ENCODE measurements around the gene INTS1. TPM values are rescaled to one million over a fixed set of nuclear protein-coding genes. Genes with fewer than 3 reads are reported as not detected.
"Not testable (repeated sequence)": the region's sequence is repeated elsewhere in the genome, so short reads cannot be mapped to it uniquely, and the experiment has no call there.

INTS1 gene
- total RNA-seq, 2 donors from 2014 or later = 84.6 to 85.0 TPM

GRCh38 chr7:1455955-1456354, 48.2 kb downstream of the INTS1 start:
- Mint-ChIP-seq H3K36me3 (no peaks in the 10 kb centered on the region), H3K27ac (no peak overlapping the region), H3K9me3 (no peaks in the 10 kb centered on the region)
- DNase-seq (ENCODE audit: low spot score in 2 of 2) = no peak
- ATAC-seq = no peak

GRCh38 chr7:1455241-1455939, 48.8 kb downstream of the INTS1 start:
- no peak for DNase-seq (ENCODE audit: low spot score in 2 of 2)
- ATAC-seq = no peak
- H3K36me3 Mint-ChIP-seq = no peaks in the 10 kb centered on the region
- H3K27ac Mint-ChIP-seq = no peak overlapping the region
- H3K9me3 Mint-ChIP-seq = no peaks in the 10 kb centered on the region

- no peak overlapping the region for H3K27ac Mint-ChIP-seq
- no peak for DNase-seq (ENCODE audit: low spot score in 2 of 2)
- no peak for ATAC-seq
- H3K36me3 Mint-ChIP-seq = no peaks in the 10 kb centered on the region
- no peaks in the 10 kb centered on the region for H3K9me3 Mint-ChIP-seq
These were observed 49.6 kb downstream of the INTS1 start for GRCh38 chr7:1454542-1454941.

DNA sequence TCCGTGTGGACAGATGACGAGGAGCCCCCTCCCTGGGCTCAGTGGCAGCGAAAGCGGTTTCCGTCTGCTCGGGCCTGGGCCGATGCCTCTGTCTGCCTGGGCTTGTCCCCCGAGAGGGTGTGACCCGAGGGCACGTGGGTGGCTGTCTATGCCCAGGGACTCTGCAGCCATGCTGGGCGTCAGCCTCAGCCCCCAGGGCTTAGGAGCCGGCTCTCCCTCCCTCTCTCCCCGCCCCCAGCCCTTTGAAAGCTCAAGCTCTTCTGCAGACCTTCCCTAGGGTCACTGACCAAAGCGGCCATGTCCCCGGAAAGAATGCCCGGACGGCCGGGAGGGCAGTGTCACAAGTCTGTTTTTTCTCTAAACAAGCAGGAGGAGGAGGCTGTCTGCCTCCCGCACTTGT, 52.0 kb downstream of the INTS1 start:
- ATAC-seq (no peak), DNase-seq (ENCODE audit: low spot score in 2 of 2) (no peak)
- no peak overlapping the region for H3K27ac Mint-ChIP-seq
- no peaks in the 10 kb centered on the region for H3K9me3 Mint-ChIP-seq
- no peaks in the 10 kb centered on the region for H3K36me3 Mint-ChIP-seq

GRCh38 chr7:1450987-1451386, 53.2 kb downstream of the INTS1 start:
- ATAC-seq (no peak), DNase-seq (ENCODE audit: low spot score in 2 of 2) (no peak)
- Mint-ChIP-seq H3K27ac (no peak overlapping the region), H3K9me3 (no peaks in the 10 kb centered on the region), H3K36me3 (no peaks in the 10 kb centered on the region)

GRCh38 chr7:1450431-1450830, 53.8 kb downstream of the INTS1 start:
- peak overlapping the region; percentile 56 to 60 for H3K27ac Mint-ChIP-seq
- no peaks in the 10 kb centered on the region for H3K9me3 Mint-ChIP-seq
- no peak for DNase-seq (ENCODE audit: low spot score in 2 of 2)
- no peaks in the 10 kb centered on the region for H3K36me3 Mint-ChIP-seq
- no peak for ATAC-seq

GRCh38 chr7:1449951-1450350, 54.2 kb downstream of the INTS1 start:
- DNase-seq (ENCODE audit: low spot score in 2 of 2) (no peak), ATAC-seq (no peak)
- peak overlapping the region; percentile 56 to 60 for H3K27ac Mint-ChIP-seq
- no peaks in the 10 kb centered on the region for H3K9me3 Mint-ChIP-seq
- H3K36me3 Mint-ChIP-seq = no peaks in the 10 kb centered on the region

GRCh38 chr7:1449501-1449900, 54.7 kb downstream of the INTS1 start:
- ATAC-seq (no peak), DNase-seq (ENCODE audit: low spot score in 2 of 2) (no peak)
- Mint-ChIP-seq H3K9me3 (no peaks in the 10 kb centered on the region), H3K27ac (no peak overlapping the region), H3K36me3 (no peaks in the 10 kb centered on the region)

DNA sequence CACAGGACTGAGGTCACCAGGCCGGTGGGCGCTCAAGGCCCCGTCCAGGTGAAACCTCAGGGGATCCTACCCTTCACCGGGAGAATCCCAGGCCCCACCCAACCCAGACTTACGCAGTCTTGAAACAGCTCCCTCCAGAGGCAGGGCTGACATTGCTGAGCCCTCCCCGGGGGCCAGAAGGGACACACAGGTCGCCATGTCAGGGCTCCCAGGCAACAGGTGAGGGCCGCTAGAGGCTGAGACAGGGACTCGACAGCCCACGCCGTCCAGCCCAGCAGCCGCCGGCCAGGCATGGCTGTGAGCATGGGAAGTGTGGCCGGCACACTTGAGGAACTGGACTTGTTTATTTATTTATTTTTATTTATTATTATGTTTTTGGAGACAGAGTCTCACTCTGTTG, 55.2 kb downstream of the INTS1 start:
- no peak for ATAC-seq
- no peaks in the 10 kb centered on the region for H3K9me3 Mint-ChIP-seq
- no peak for DNase-seq (ENCODE audit: low spot score in 2 of 2)
- H3K27ac Mint-ChIP-seq = no peak overlapping the region
- H3K36me3 Mint-ChIP-seq = no peaks in the 10 kb centered on the region

DNA sequence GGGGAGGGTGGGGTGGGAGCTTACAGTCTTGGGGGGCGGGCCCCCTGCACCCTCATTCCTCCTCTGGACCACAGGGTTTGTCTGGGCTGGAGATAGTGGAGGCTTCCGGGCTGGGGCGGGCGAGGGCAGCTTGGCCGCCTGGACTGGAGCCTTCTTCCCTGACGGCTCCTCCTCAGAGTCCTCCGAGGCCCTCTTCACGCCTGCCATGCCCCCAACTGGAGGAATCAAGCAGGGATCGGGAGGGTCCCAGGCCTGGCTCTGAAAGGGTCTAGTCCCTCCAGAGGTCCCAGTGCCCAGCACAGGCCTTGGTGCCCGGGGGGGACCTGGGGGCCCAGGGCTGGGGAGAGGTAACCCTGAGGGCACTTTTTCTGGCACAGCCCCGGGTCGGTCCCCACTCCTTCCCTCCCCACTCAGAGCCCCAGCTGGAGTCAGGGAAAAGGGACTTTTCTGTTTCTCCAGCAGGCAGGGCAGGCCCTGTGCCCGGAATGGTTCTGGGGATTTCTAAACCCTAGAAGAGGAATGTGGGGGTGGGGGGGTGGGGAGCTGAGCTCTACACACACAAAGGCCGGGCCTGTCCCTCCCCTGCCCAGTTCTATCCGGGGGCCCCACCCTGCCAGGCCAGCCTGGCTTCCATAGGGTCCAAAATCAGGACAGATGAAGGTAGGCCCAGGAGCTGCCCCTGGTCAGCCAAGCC, 56.5 kb downstream of the INTS1 start:
- H3K9me3 Mint-ChIP-seq = no peaks in the 10 kb centered on the region
- H3K36me3 Mint-ChIP-seq = no peaks in the 10 kb centered on the region
- ATAC-seq = no peak
- DNase-seq (ENCODE audit: low spot score in 2 of 2) = no peak
- H3K27ac Mint-ChIP-seq = no peak overlapping the region

DNA sequence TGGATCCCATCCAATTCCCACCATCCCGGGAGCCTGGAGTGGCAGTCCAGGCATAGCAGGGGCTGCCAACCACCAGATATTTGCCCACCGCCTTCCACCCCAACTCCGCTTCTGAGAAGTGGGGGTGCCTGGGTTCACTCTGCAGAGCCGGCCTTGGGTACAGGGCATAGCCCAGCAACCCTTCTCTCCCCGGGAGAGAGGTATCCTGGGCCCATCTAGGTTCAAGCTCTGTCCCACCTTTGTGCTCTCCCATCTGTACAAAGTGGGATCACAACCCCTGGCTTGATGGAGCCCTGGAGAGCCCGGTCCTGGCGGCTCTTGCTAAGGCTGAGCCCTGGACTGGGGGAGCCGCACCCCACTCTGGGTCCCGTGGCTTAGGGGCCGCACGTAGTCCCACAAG, 57.1 kb downstream of the INTS1 start:
- Mint-ChIP-seq H3K36me3 (no peaks in the 10 kb centered on the region), H3K9me3 (no peaks in the 10 kb centered on the region), H3K27ac (no peak overlapping the region)
- no peak for DNase-seq (ENCODE audit: low spot score in 2 of 2)
- ATAC-seq = peak in 1 of 2 donors; percentile 47

DNA sequence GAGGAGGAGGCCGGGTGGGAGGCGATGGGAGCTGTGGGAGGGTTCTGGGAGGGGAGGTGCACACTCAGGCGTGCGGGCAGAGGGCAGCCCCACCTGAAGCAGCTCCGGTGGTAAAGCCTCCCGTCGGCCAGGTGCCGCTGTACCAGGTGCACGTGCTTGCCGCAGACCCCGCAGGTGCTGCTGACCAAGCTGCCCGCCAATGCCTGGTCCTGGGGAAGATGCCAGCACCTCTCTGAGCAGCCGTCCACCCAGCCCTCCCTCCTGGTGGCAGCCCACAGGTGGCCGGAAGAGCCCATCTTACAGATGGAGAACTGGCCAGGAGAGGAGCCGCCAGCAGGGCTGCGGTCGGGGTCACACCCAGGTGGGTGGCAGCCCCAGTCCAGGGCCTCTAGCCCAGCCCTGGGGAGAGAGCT, 57.6 kb downstream of the INTS1 start:
- ATAC-seq (peak in 1 of 2 donors; percentile 36), DNase-seq (ENCODE audit: low spot score in 2 of 2) (no peak)
- no peaks in the 10 kb centered on the region for H3K36me3 Mint-ChIP-seq
- H3K9me3 Mint-ChIP-seq = no peaks in the 10 kb centered on the region
- H3K27ac Mint-ChIP-seq = no peak overlapping the region

DNA sequence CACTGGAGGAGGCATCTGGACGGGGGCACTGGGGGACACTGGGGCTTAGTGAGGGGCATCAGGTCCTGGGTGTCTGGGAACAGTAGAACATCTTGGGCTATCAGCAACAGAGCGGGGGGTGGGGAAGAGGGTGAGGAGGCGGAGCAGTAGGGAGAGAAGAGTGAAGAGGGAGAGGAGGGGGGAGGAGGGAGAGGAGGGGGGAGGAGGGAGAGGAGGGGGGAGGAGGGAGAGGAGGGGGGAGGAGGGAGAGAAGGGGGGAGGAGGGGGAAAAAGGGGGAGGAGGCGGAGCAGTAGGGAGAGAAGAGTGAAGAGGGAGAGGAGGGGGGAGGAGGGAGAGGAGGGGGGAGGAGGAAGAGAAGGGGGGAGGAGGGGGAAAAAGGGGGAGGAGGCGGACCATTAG, 58.2 kb downstream of the INTS1 start:
- not testable (repeated sequence) for ATAC-seq; DNase-seq (ENCODE audit: low spot score in 2 of 2); H3K9me3 Mint-ChIP-seq; H3K36me3 Mint-ChIP-seq; H3K27ac Mint-ChIP-seq

DNA sequence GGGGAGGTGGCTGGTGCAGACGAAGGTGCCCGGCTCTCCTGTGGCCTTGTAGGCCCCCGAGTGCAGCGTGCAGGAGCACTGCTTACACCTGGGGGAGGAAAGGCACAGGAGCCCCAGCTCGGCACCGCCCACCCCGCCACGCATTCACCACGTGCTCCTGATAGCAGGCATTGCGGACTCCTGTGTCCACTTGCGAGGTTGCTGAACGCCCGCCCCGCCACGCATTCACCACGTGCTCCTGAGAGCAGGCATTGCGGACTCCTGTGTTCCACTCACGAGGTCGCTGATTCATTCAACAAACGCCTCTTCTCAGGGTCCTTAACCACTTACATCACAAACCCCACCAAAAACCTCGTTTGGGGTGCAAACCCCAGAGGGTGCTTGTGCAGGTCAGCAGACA, 58.8 kb downstream of the INTS1 start:
- Mint-ChIP-seq H3K9me3 (no peaks in the 10 kb centered on the region), H3K36me3 (no peaks in the 10 kb centered on the region), H3K27ac (no peak overlapping the region)
- DNase-seq (ENCODE audit: low spot score in 2 of 2) (no peak), ATAC-seq (no peak)

- H3K9me3 Mint-ChIP-seq = no peaks in the 10 kb centered on the region
- H3K36me3 Mint-ChIP-seq = no peaks in the 10 kb centered on the region
- DNase-seq (ENCODE audit: low spot score in 2 of 2) = no peak
- H3K27ac Mint-ChIP-seq = no peak overlapping the region
- ATAC-seq = no peak
These were observed 59.3 kb downstream of the INTS1 start for GRCh38 chr7:1444925-1445322.

DNA sequence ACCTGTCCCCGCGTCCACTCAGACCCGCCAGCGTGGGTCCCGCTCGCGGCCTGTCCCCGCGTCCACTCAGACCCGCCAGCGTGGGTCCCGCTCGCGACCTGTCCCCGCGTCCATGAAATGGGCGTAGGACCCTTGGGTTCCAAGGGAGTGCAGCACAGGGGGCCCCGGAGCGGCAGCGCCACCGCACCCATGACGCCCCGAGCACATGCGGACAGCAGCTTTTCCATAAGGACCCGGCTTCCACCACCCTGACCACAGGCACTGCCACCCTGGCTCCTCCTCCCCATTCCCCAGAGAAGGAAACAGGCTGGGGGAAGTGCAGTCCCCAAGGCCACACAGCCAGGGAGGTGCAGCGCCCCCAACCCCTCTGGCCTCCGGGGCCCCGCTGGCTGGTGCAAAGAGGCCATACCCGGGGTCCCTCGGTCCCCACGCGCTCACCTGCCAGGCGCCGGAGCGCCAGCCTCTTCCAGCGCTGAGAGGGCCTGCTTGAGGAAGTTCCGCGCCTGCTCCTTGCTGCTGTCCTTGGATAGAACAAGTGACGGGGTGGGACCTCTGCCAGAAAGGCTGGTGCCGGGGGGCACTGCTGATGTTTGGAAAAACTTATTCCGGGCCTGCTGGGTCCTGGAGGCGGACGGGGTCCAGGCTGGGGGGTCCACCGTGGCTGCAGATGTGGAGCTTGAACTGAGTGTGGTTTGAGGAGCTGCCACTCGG, 59.8 kb downstream of the INTS1 start:
- ATAC-seq = no peak
- no peak for DNase-seq (ENCODE audit: low spot score in 2 of 2)
- Mint-ChIP-seq H3K36me3 (no peaks in the 10 kb centered on the region), H3K9me3 (no peaks in the 10 kb centered on the region), H3K27ac (no peak overlapping the region)

- not testable (repeated sequence) for ATAC-seq; H3K27ac Mint-ChIP-seq; H3K9me3 Mint-ChIP-seq; H3K36me3 Mint-ChIP-seq; DNase-seq (ENCODE audit: low spot score in 2 of 2)
These were observed 60.5 kb downstream of the INTS1 start for GRCh38 chr7:1443587-1444200.

Measured in activated naive CD4-positive, alpha-beta T cell treated with anti-CD3 and anti-CD28 coated beads, Interleukin-2, amount 50 U/mL, for 72 hours (primary cell).